ENCODE data around the gene USP53.

DNA sequence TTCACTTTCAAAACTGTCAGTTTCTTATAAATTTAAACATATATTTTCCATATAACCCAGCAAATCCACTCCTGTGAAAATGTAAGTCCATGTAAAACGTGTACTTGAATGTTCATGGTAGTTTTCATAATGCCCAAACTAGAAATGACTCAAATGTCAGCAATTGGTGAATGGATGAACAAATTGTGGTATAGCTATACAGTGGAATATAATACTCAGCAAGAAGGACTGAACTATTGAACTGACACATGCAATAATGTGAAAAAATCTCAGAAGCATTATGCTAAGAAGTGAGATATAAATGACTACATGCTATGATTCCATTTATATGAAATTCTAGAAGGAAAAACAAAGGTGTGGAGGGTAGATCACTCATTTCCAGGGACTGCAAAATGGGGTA, 52.2 kb downstream of the USP53 start:
- no peak for TF ChIP-seq NFIC (IDR thresholded peaks at IDR 0.05; ENCODE audit: borderline replicate concordance)
- TF ChIP-seq, protein P1, sequence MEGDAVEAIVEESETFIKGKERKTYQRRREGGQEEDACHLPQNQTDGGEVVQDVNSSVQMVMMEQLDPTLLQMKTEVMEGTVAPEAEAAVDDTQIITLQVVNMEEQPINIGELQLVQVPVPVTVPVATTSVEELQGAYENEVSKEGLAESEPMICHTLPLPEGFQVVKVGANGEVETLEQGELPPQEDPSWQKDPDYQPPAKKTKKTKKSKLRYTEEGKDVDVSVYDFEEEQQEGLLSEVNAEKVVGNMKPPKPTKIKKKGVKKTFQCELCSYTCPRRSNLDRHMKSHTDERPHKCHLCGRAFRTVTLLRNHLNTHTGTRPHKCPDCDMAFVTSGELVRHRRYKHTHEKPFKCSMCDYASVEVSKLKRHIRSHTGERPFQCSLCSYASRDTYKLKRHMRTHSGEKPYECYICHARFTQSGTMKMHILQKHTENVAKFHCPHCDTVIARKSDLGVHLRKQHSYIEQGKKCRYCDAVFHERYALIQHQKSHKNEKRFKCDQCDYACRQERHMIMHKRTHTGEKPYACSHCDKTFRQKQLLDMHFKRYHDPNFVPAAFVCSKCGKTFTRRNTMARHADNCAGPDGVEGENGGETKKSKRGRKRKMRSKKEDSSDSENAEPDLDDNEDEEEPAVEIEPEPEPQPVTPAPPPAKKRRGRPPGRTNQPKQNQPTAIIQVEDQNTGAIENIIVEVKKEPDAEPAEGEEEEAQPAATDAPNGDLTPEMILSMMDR (IDR thresholded peaks at IDR 0.05) = no peak
- no peak for TF ChIP-seq JUND (IDR thresholded peaks at IDR 0.05)
- no peak for TF ChIP-seq MXI1 (IDR thresholded peaks at IDR 0.05; ENCODE audit: low read depth, low read length)
- no peak for TF ChIP-seq TCF12 (IDR thresholded peaks at IDR 0.05)

All from SK-N-SH (cell line).